MCF 10A (cell line): ENCODE measurements around the gene VPS25. TPM values are rescaled to one million over a fixed set of nuclear protein-coding genes. Genes with fewer than 3 reads are reported as not detected.
A peak's percentile ranks its signal among the peaks of the same experiment; 100 is the strongest.

ENCODE experiments used
- BruUV-seq: library from RNA; stranded (reverse); fragments of 400-500 nt; replicated peaks from 2 replicates; lab custom pipeline; 2021; lab: Mats Ljungman, UMichigan
- CTCF ChIA-PET: fragments of 300-600 bp; sonication (Branson Sonifier 250); formaldehyde crosslinking; extraction: SDS; loops from one replicate; lab custom pipeline; 2021; ENCODE audit warnings: antibody characterized with exemption, inconsistent platforms; lab: Yijun Ruan, JAX
- POLR2A ChIA-PET: fragments of 300-600, 350-650 bp; sonication (Branson Sonifier 250); formaldehyde crosslinking; extraction: SDS; loops from one replicate; lab custom pipeline; 2020; ENCODE audit warnings: antibody characterized with exemption, inconsistent platforms; lab: Yijun Ruan, JAX
- DNase-seq: peaks from one replicate; pipeline ENCODE4 v3.0.0-alpha.2; 2018; ENCODE audit not compliant: unreplicated experiment
- H3K27ac Mint-ChIP-seq: one replicate; pipeline ENCODE4 v1.8.0; 2022; ENCODE audit warnings: mild to moderate bottlenecking, low read depth, mixed read lengths; ENCODE audit not compliant: unreplicated experiment
- H3K27me3 Mint-ChIP-seq: one replicate; pipeline ENCODE4 v1.8.0; 2022; ENCODE audit warnings: mixed read lengths; ENCODE audit not compliant: insufficient read depth, unreplicated experiment
- H3K36me3 Mint-ChIP-seq: one replicate; pipeline ENCODE4 v1.8.0; 2022; ENCODE audit warnings: mild to moderate bottlenecking, moderate library complexity, mixed read lengths; ENCODE audit not compliant: insufficient read depth, unreplicated experiment
- H3K4me1 Mint-ChIP-seq: one replicate; pipeline ENCODE4 v1.8.0; 2022; ENCODE audit warnings: mixed read lengths; ENCODE audit not compliant: insufficient read depth, unreplicated experiment
- H3K4me3 Mint-ChIP-seq: one replicate; pipeline ENCODE4 v1.8.0; 2022; ENCODE audit warnings: mild to moderate bottlenecking, moderate library complexity, mixed read lengths; ENCODE audit not compliant: unreplicated experiment
- H3K9me3 Mint-ChIP-seq: one replicate; pipeline ENCODE4 v1.8.0; 2022; ENCODE audit warnings: mixed read lengths; ENCODE audit not compliant: unreplicated experiment
- intact Hi-C: fragments of 100-400 bp; cut with micrococcal nuclease; formaldehyde crosslinking; loops from 2 replicates; pipeline ENCODE4 v1.14.1; 2022
- total RNA-seq: library from RNA; stranded (reverse); gene quantifications from 2 replicates; pipeline ENCODE4 v1.2.3, GENCODE V29; 2022
- TF ChIP-seq, protein P1 (sequence below): fragments of 200-600 bp; IDR thresholded peaks from one replicate; pipeline ENCODE4 v1.8.0; 2022; ENCODE audit warnings: antibody characterized with exemption, mild to moderate bottlenecking; ENCODE audit not compliant: unreplicated experiment

Gene VPS25
- total RNA-seq, 1 experiment from 2014 or later: 84.3 TPM

DNA sequence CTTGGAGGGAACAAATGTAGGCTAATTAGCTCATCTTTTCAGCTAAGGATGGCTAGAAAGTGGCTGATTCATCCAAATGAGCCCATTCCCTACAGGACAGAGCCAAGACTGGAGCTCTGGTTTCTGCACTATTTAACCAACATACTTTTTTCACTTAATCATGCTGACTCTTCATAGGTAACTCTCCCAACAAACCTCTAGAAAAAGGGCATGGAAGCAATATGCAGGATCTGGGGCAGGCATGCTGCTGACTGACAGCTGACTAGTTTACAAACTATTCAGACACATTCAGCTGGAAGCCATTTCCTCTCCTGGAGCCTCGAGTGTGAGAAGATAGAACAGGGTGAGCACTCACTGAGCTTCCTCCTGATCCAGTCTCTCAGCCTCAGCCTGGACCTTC lies 44.6 kb downstream of the VPS25 start:
- DNase-seq: no peak
- ChIA-PET CTCF (interaction anchor here (0.6 to 1.0 kb wide), 6 partner anchors 7 to 752 kb away, joined by 3 to 6 read pairs (median 4); no protein-coding TSS in a partner anchor), POLR2A (interaction anchor here (0.7 to 1.5 kb wide), 2 partner anchors 45 to 135 kb away, joined by 3 to 4 read pairs; partner anchors contain the start of gene VPS25)
- no TSS peak for BruUV-seq
- Mint-ChIP-seq H3K36me3 (peaks cover 95% of the 10 kb centered on the region), H3K4me1 (peaks cover 7% of the 10 kb centered on the region), H3K27ac (no peak overlapping the region), H3K9me3 (no peaks in the 10 kb centered on the region), H3K27me3 (no peaks in the 10 kb centered on the region), H3K4me3 (no peak overlapping the region)
- intact Hi-C loops: no loop called here
- TF ChIP-seq, protein P1, sequence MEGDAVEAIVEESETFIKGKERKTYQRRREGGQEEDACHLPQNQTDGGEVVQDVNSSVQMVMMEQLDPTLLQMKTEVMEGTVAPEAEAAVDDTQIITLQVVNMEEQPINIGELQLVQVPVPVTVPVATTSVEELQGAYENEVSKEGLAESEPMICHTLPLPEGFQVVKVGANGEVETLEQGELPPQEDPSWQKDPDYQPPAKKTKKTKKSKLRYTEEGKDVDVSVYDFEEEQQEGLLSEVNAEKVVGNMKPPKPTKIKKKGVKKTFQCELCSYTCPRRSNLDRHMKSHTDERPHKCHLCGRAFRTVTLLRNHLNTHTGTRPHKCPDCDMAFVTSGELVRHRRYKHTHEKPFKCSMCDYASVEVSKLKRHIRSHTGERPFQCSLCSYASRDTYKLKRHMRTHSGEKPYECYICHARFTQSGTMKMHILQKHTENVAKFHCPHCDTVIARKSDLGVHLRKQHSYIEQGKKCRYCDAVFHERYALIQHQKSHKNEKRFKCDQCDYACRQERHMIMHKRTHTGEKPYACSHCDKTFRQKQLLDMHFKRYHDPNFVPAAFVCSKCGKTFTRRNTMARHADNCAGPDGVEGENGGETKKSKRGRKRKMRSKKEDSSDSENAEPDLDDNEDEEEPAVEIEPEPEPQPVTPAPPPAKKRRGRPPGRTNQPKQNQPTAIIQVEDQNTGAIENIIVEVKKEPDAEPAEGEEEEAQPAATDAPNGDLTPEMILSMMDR: no peak

DNA sequence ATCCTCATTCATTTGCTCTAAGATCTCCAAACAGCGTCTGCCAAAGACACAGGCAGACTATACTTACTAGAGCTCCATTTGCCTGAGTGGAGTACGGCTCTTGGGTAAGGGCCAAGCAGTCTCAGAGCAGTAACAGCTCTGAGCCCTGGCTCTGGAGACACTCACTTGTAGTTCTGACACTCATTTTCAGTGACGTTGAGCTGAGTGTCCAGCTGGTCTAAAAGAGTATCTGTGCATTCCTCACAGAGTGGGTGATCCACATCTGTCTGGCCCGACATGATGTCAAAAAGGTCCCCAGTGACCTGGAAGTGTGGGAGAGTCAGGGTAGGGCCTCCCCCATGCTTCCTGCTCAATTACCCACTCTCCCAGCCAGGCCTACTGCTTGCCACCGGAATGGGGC lies 45.1 kb downstream of the VPS25 start:
- TF ChIP-seq, protein P1: no peak
- peaks cover 7% of the 10 kb centered on the region for H3K4me1 Mint-ChIP-seq
- CTCF ChIA-PET: interaction anchor here (0.6 to 1.3 kb wide), 8 partner anchors 8 to 240 kb away, joined by 3 to 6 read pairs (median 3); partner anchors contain the start of gene PSMC3IP
- H3K27me3 Mint-ChIP-seq: no peaks in the 10 kb centered on the region
- no peaks in the 10 kb centered on the region for H3K9me3 Mint-ChIP-seq
- intact Hi-C loops: no loop called here
- DNase-seq: no peak
- H3K36me3 Mint-ChIP-seq: peaks cover 95% of the 10 kb centered on the region
- H3K27ac Mint-ChIP-seq: no peak overlapping the region
- POLR2A ChIA-PET: interaction anchor here (0.7 to 1.8 kb wide), 3 partner anchors 45 to 209 kb away, joined by 3 to 4 read pairs (median 4); partner anchors contain the start of genes RETREG3, TUBG1 and VPS25
- BruUV-seq: no TSS peak
- no peak overlapping the region for H3K4me3 Mint-ChIP-seq

DNA sequence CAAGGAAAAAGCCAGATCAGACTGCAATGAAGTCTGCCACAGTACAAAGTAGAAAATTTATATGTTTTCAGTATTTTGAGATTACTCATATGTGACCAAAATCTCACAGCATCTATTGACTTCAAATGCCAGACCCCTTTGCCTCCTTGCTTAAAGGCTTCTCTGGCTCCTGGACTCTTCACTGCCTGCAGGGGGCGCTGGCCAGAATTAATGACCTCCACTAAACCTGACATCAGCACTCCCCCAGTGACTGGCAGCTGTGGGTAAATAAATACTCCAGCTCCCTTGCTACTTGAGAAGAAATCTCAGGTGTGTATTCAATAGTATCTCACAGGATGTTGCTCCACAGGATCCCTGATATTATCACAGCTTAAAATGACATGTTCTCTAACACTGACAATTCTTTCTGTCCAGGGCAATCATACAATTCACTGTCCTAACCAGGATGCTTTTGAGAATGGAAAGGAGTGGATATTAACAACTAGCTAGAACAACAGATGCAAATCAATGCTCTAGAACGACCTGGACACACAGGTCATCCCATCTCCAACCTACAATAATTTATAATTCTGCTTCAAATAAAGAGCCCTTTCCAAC lies 46.8 kb downstream of the VPS25 start:
- H3K9me3 Mint-ChIP-seq: no peaks in the 10 kb centered on the region
- CTCF ChIA-PET: interaction anchor here (0.7 to 2.5 kb wide), 6 partner anchors 14 to 133 kb away, joined by 3 to 9 read pairs (median 4); no protein-coding TSS in a partner anchor
- H3K4me1 Mint-ChIP-seq: peaks cover 2% of the 10 kb centered on the region
- H3K27me3 Mint-ChIP-seq: no peaks in the 10 kb centered on the region
- BruUV-seq: no TSS peak
- peak; percentile 77 for DNase-seq
- H3K4me3 Mint-ChIP-seq: no peak overlapping the region
- TF ChIP-seq, protein P1: peak; percentile 67
- intact Hi-C loops: loop anchor here (1.0 kb wide), 1 partner anchor 117 kb away; no protein-coding TSS in a partner anchor
- peaks cover 88% of the 10 kb centered on the region for H3K36me3 Mint-ChIP-seq
- H3K27ac Mint-ChIP-seq: no peak overlapping the region
- POLR2A ChIA-PET: interaction anchor here (1.0 to 6.2 kb wide), 4 partner anchors 13 to 210 kb away, joined by 3 to 128 read pairs (median 6); partner anchors contain the start of genes PSME3, RETREG3, TUBG1 and VPS25

DNA sequence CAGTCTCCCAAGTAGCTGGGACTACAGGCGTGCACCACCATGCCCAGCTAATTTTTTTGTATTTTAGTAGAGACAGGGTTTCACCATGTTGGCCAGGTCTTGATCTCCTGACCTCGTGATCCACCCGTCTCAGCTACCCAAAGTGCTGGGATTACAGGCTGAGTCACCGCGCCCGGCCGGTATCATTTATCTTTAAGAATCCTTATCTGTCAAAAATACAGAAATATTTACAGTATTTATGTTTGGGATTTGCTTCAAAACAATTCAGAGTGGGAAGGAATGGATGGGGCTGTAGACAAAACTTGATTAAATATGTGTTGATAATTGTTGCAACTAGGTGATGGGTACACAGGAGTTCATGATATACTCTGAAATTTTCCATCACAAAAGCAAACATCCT lies 47.9 kb downstream of the VPS25 start:
- Mint-ChIP-seq H3K9me3 (no peaks in the 10 kb centered on the region), H3K4me3 (no peak overlapping the region), H3K36me3 (peaks cover 76% of the 10 kb centered on the region), H3K27ac (no peak overlapping the region), H3K4me1 (no peaks in the 10 kb centered on the region), H3K27me3 (no peaks in the 10 kb centered on the region)
- TF ChIP-seq, protein P1: no peak
- DNase-seq: no peak
- POLR2A ChIA-PET: interaction anchor here (1.4 to 6.2 kb wide), 2 partner anchors 12 to 24 kb away, joined by 8 to 128 read pairs; partner anchors contain the start of gene PSME3
- no TSS peak for BruUV-seq
- intact Hi-C loops: no loop called here
- CTCF ChIA-PET: interaction anchor here (0.6 to 2.5 kb wide), 7 partner anchors 11 to 303 kb away, joined by 3 to 9 read pairs (median 4); no protein-coding TSS in a partner anchor
